ENCODE results near the gene RUBCNL. TPM values are rescaled to one million over a fixed set of nuclear protein-coding genes. Genes with fewer than 3 reads are reported as not detected.

The RUBCNL gene
- total and polyA plus RNA-seq, 2 of the 8 experiments (the other 6 are each of a cell fraction or from before 2014, with no cell fraction given): 2.6 to 4.9 TPM

DNA sequence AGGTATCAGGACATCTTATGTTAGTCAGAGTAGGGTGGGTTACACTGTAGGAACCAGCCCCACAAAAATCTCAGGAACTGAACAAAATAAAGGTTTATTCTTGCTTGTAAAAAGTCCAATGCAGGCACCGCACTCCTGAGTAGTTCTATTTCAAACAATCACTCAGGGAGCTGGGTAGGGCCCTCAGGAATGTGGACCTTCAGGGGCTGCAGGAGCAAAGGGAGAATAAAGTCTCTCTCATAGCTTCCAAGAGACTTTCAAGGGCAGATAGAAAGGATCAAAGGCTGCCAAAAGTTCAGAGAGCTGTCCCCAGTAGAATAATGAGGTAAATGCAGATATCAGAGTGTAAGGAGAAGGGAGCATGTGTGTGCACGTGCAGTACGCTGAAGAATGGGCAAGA, 49.4 kb downstream of the RUBCNL start:
- Histone ChIP-seq H2BK12ac (ENCODE audit: low read depth, low read length) (no peak overlapping the region), H3K23ac (ENCODE audit: insufficient read length) (no peak overlapping the region), H2AFZ (ENCODE audit: low read length) (no peak overlapping the region), H3K27me3 (replicated peaks in 1 of 4; ENCODE audit: control insufficient read depth in 3 of 4, extremely low read depth in 1 of 4, insufficient read depth in 3 of 4, low read length in 3 of 4) (no peaks in the 10 kb centered on the region), H3K27ac (ENCODE audit: low read depth, low read length) (no peak overlapping the region), H3K9me3 (ENCODE audit: insufficient read depth in 2 of 2, low read depth in 1 of 2, low read length in 1 of 2) (0 out of 4 replicates have a peak, but pooled peaks cover 0 to 3% of the 10 kb centered on the region in 2 experiments), H3K4ac (replicated peaks; ENCODE audit: insufficient read length, low read depth, low read length) (no peak overlapping the region), H2AK5ac (ENCODE audit: low read depth, low read length) (no peak overlapping the region), H3K23me2 (ENCODE audit: low read depth, low read length) (no peaks in the 10 kb centered on the region; the same call in 1 of the 2 replicates), H4K5ac (ENCODE audit: insufficient read length, low read depth, low read length) (no peak overlapping the region), H4K20me1 (replicated peaks in 1 of 2; ENCODE audit: control insufficient read depth in 1 of 2, insufficient read depth in 2 of 2, low read length in 2 of 2) (no peaks in the 10 kb centered on the region), H3K18ac (ENCODE audit: extremely low read depth, low read length) (no peak overlapping the region), H3K56ac (replicated peaks; ENCODE audit: insufficient read length, low read depth, low read length) (no peak overlapping the region), H2BK20ac (ENCODE audit: low read length) (no peak overlapping the region), H4K8ac (ENCODE audit: extremely low read depth, insufficient read depth, low read length) (no peak overlapping the region), H2BK120ac (replicated peaks; ENCODE audit: low read depth, low read length) (no peak overlapping the region), H3K4me1 (replicated peaks in 1 of 4; ENCODE audit: control insufficient read depth in 3 of 4, insufficient read depth in 4 of 4, low read length in 3 of 4) (no peaks in the 10 kb centered on the region), H3K36me3 (ENCODE audit: control insufficient read depth in 2 of 4, insufficient read depth in 4 of 4, low read length in 3 of 4) (no peaks in the 10 kb centered on the region), H3K9ac (replicated peaks in 1 of 4; ENCODE audit: extremely low read depth in 1 of 4, low read depth in 3 of 4, low read length in 3 of 4) (no peak overlapping the region), H3K4me3 (ENCODE audit: extremely low read depth in 1 of 4, insufficient read depth in 2 of 4, low read depth in 3 of 4, low read length in 4 of 4) (no peak overlapping the region), H3K14ac (ENCODE audit: insufficient read length) (no peak overlapping the region), H4K91ac (replicated peaks; ENCODE audit: insufficient read length, low read length) (no peak overlapping the region), H3K4me2 (ENCODE audit: insufficient read depth in 1 of 2, low read depth in 2 of 2, low read length in 2 of 2) (no peak overlapping the region), H2BK5ac (ENCODE audit: low read depth, low read length) (no peak overlapping the region), H3K79me1 (ENCODE audit: low read depth, low read length) (no peaks in the 10 kb centered on the region), H2BK15ac (ENCODE audit: low read length) (no peak overlapping the region), H3K79me2 (ENCODE audit: control insufficient read depth in 1 of 2, insufficient read depth in 2 of 2, low read length in 2 of 2) (no peaks in the 10 kb centered on the region)
- DNase-seq (ENCODE audit: low read depth in 1 of 2, low spot score in 2 of 2): no peak
- 95% methylated on average over 3 of the region's 3 CpGs; no CpG with 5 or more reads in 1 of the 2 experiments for WGBS, 2 experiments (ENCODE audit: extremely low coverage in 1 of 2, insufficient coverage in 1 of 2, insufficient read length in 1 of 2, insufficient replicate concordance in 2 of 2, low coverage in 1 of 2, low lambda C conversion rate in 2 of 2, missing lambda C conversion rate in 1 of 2)
- TF ChIP-seq BACH1 (IDR thresholded peaks at IDR 0.05; ENCODE audit: low read length) (no peak), ZNF274 (IDR thresholded peaks at IDR 0.05; ENCODE audit: borderline replicate concordance, extremely low read depth, low read length) (no peak), EGR1 (IDR thresholded peaks at IDR 0.05; ENCODE audit: borderline replicate concordance, low read depth, low read length) (no peak), FOSL1 (IDR thresholded peaks at IDR 0.05; ENCODE audit: insufficient read depth, low read depth, low read length) (no peak), SP4 (IDR thresholded peaks at IDR 0.05; ENCODE audit: low read length) (no peak), POLR2AphosphoS5 (IDR thresholded peaks at IDR 0.05; ENCODE audit: low read depth, low read length) (no peak), TBP (IDR thresholded peaks at IDR 0.05; ENCODE audit: low read depth, low read length) (no peak), HDAC6 (IDR thresholded peaks at IDR 0.05; ENCODE audit: low read depth, low read length) (no peak)
- TF ChIP-seq, protein P1, sequence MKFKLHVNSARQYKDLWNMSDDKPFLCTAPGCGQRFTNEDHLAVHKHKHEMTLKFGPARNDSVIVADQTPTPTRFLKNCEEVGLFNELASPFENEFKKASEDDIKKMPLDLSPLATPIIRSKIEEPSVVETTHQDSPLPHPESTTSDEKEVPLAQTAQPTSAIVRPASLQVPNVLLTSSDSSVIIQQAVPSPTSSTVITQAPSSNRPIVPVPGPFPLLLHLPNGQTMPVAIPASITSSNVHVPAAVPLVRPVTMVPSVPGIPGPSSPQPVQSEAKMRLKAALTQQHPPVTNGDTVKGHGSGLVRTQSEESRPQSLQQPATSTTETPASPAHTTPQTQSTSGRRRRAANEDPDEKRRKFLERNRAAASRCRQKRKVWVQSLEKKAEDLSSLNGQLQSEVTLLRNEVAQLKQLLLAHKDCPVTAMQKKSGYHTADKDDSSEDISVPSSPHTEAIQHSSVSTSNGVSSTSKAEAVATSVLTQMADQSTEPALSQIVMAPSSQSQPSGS (IDR thresholded peaks at IDR 0.05; ENCODE audit: low read length): no peak
- POLR2A ChIA-PET (ENCODE audit: partially characterized antibody): no interaction called here
- no peak for FAIRE-seq
- CTCF ChIA-PET (ENCODE audit: partially characterized antibody): interaction anchor here (1.1 kb wide), 1 partner anchor 379 kb away, joined by 6 read pairs; no protein-coding TSS in a partner anchor

Data from H1 (cell line).